Mammary epithelial cell (primary cell): ENCODE results near the gene CNTN4.

Experiments
- EZH2 ChIP-seq: IDR thresholded peaks from 2 replicates; pipeline ENCODE4 v1.6.1; 2012; ENCODE audit warnings: low read length, inconsistent platforms, borderline replicate concordance
- TF ChIP-seq, protein P1 (sequence below), 2 donors: IDR thresholded peaks in 1 of 2; conservative IDR thresholded peaks in 1 of 2; 2 replicates each; pipeline ENCODE4 v1.5.1; 2011 to 2012; ENCODE audit warnings: inconsistent platforms in 2 of 2, low read length in 2 of 2, mild to moderate bottlenecking in 2 of 2, control low read depth in 1 of 2, low read depth in 1 of 2; ENCODE audit not compliant: insufficient read depth in 1 of 2; ENCODE audit errors: extremely low read depth in 1 of 2

DNA sequence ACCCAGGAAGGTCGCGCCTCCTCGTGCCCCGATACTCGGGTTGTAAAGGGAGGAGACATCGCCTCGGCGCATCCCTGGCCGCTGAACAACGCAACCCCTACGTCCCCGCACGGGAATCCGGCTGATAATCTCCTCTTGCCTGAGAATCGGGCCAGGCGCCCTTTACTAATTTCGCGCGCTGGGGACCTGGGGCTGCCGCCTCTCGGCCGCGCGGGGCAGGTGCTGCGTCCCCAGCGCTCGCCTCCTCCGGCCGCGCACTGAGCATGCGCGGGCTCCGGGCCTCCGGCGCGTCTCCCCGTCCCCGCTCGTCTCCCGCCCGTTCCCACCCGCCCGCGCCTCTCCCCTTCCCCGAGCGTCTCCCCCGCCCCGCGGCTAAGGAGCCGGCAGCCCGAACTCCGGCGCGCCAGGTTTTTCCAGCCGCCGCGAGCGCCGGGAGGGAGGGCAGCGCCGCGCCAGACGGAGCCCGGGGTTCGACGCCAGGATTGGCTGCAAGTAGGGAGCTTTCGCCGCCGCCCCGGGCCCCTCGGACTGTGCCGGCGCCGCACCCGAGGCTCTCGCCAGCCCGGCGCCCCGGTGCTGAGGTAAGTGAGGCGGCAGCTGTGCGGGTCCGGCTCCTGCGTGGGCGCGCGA lies at the start of gene CNTN4:
- TF ChIP-seq EZH2: no peak
- TF ChIP-seq, protein P1, sequence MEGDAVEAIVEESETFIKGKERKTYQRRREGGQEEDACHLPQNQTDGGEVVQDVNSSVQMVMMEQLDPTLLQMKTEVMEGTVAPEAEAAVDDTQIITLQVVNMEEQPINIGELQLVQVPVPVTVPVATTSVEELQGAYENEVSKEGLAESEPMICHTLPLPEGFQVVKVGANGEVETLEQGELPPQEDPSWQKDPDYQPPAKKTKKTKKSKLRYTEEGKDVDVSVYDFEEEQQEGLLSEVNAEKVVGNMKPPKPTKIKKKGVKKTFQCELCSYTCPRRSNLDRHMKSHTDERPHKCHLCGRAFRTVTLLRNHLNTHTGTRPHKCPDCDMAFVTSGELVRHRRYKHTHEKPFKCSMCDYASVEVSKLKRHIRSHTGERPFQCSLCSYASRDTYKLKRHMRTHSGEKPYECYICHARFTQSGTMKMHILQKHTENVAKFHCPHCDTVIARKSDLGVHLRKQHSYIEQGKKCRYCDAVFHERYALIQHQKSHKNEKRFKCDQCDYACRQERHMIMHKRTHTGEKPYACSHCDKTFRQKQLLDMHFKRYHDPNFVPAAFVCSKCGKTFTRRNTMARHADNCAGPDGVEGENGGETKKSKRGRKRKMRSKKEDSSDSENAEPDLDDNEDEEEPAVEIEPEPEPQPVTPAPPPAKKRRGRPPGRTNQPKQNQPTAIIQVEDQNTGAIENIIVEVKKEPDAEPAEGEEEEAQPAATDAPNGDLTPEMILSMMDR (conservative IDR thresholded peaks at IDR 0.05 in 1 of 2, IDR thresholded peaks at IDR 0.05 in 1 of 2; ENCODE audit: extremely low read depth in 1 of 2, insufficient read depth in 1 of 2, low read depth in 1 of 2, low read length in 2 of 2): no peak
